IPS-NIHi7 (cell line): ENCODE measurements around the gene HDGFL2.
"Not testable (repeated sequence)": the region's sequence is repeated elsewhere in the genome, so short reads cannot be mapped to it uniquely, and the experiment has no call there.

Source experiments
- DNase-seq: peaks from one replicate; pipeline ENCODE4 v3.0.0; 2012; ENCODE audit warnings: mixed read lengths; ENCODE audit errors: extremely low spot score

HDGFL2 gene

GRCh38 chr19:4531562-4532165 lies 59.6 kb downstream of the HDGFL2 start:
- no peak for DNase-seq

- no peak for DNase-seq
Measured at GRCh38 chr19:4533334-4533733, 61.2 kb downstream of the HDGFL2 start.

GRCh38 chr19:4533835-4534424 lies 61.8 kb downstream of the HDGFL2 start:
- no peak for DNase-seq

GRCh38 chr19:4534836-4535658 lies 63.0 kb downstream of the HDGFL2 start, which contains the start of gene PLIN5:
Gene PLIN5 (minus strand): TSS chr19:4535224. CDS start chr19:4534074, 1,150 bp downstream.
- DNase-seq, result peak; percentile 99

GRCh38 chr19:4536798-4537197 lies 64.7 kb downstream of the HDGFL2 start:
- DNase-seq, result no peak

GRCh38 chr19:4537953-4538600 lies 66.0 kb downstream of the HDGFL2 start:
- no peak for DNase-seq

GRCh38 chr19:4538601-4538954 lies 66.5 kb downstream of the HDGFL2 start:
- DNase-seq, result no peak

GRCh38 chr19:4539169-4539692 lies 67.1 kb downstream of the HDGFL2 start:
- no peak for DNase-seq

- no peak for DNase-seq
Measured at GRCh38 chr19:4539693-4540581, 67.8 kb downstream of the HDGFL2 start, which contains the start of gene LRG1. Gene LRG1 (minus strand): TSS chr19:4540036. CDS start chr19:4540013, 23 bp downstream.

- no peak for DNase-seq
Measured at GRCh38 chr19:4541114-4541805, 69.2 kb downstream of the HDGFL2 start.

- not testable (repeated sequence) for DNase-seq
Measured at GRCh38 chr19:4541806-4542145, 69.7 kb downstream of the HDGFL2 start.

- no peak for DNase-seq
Measured at GRCh38 chr19:4542896-4543841, 71.1 kb downstream of the HDGFL2 start.

- DNase-seq, result no peak
Measured at GRCh38 chr19:4543842-4544647, 71.9 kb downstream of the HDGFL2 start.

- peak; percentile 12 for DNase-seq
Measured at GRCh38 chr19:4547303-4548237, 75.5 kb downstream of the HDGFL2 start.

GRCh38 chr19:4548238-4548584 lies 76.1 kb downstream of the HDGFL2 start:
- DNase-seq, result peak; percentile 6

- DNase-seq, result no peak
Measured at GRCh38 chr19:4550018-4550417, 77.9 kb downstream of the HDGFL2 start.

- no peak for DNase-seq
Measured at GRCh38 chr19:4550479-4551050, 78.5 kb downstream of the HDGFL2 start.
